Cardiac fibroblast (primary cell): Measurements from ENCODE around the gene PSMC3.

Experiments used
- DNase-seq, 2 donors: peaks; one replicate each; pipeline versions ENCODE4 v3.0.0 to v3.0.0-alpha.2; 2010; ENCODE audit warnings: low read depth in 2 of 2
- H3K4me3 ChIP-seq, 2 donors: replicated peaks in 1 of 2; 1 replicate in 1 of 2; 2 replicates in 1 of 2; pipeline ENCODE4 v1.5.1; 2011; ENCODE audit warnings: low read depth in 2 of 2, low read length in 2 of 2, mild to moderate bottlenecking in 2 of 2, moderate library complexity in 1 of 2
- CTCF ChIP-seq: IDR thresholded peaks from one replicate; pipeline ENCODE4 v1.5.1; 2011; ENCODE audit warnings: low read depth, mild to moderate bottlenecking, low read length, inconsistent platforms

Gene PSMC3

DNA sequence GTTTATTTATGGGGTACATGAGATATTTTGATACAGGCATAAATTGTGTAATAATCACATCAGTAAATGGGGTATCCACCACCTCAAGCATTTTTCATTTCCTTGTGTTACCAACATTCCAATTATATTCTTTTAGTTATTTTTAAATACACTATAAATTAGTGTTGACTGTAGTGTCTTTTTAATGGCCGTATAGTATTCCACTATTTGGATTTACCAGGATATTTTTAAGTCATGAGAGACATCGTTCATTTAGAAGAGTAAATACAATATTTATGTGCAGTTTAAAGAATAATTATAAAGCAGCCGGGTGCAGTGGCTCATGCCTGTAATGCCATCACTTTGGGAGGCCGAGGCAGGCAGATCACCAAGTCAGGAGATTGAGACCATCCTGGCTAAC lies 41.7 kb downstream of the PSMC3 start:
- H3K4me3 ChIP-seq = no peak overlapping the region
- TF ChIP-seq CTCF = no peak
- DNase-seq = no peak

DNA sequence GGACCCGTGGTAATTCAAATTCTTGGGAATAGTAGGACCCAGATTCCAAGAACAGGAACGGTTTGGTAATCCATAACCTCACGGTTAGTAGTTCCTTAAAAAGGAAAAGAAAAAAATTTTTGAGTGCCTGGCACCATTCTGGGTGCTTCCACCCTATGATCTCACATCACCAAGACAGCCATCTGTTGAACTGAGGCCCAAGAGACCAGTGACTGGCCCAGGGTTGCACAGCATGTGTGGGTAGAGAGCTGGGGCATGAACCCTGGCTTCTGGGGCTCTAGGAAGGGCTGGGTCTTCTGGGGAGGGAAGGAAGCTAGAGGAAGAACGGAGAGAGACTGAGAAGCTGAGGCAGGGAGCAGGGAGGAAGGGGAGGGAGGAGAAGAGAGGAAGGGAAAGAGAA lies 43.2 kb downstream of the PSMC3 start:
- DNase-seq = no peak
- TF ChIP-seq CTCF = no peak

DNA sequence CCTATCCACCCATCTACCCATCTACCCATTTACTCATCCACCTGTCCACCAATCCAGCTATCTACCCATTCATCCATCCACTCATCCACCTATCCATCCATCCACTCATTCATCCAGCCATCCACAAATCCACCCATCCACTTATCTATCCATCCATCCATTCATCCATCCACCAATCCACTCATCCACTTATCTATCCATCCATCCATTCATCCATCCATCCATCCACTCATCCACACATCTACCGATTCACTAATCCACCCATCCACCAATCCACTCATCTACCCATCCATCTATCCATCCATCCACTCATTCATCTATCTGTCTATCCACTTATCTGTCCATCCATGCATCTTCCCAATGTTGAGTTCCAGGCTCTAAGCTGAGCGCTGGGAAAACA lies 46.2 kb downstream of the PSMC3 start:
- no peak for TF ChIP-seq CTCF
- no peak overlapping the region for H3K4me3 ChIP-seq

More for the DNA sequence above, 43.2 kb downstream of the PSMC3 start:
- H3K4me3 ChIP-seq = no peak overlapping the region

GRCh38 chr11:47379317-47379716 lies 46.9 kb downstream of the PSMC3 start:
- TF ChIP-seq CTCF = no peak
- H3K4me3 ChIP-seq = no peak overlapping the region
- no peak for DNase-seq

More for the DNA sequence above, 46.2 kb downstream of the PSMC3 start:
- no peak for DNase-seq

GRCh38 chr11:47378836-47379170 lies 47.4 kb downstream of the PSMC3 start:
- no peak for TF ChIP-seq CTCF
- DNase-seq = no peak
- H3K4me3 ChIP-seq = no peak overlapping the region

GRCh38 chr11:47378010-47378835 lies 48.0 kb downstream of the PSMC3 start, which contains the start of gene SPI1:
TSS of gene SPI1 (minus strand) at chr11:47378547. CDS start at chr11:47378353, 194 bp downstream.
- H3K4me3 ChIP-seq = no peak within 1 kb of the TSS
- no peak for TF ChIP-seq CTCF
- no peak for DNase-seq

- H3K4me3 ChIP-seq = no peak overlapping the region
Observed at GRCh38 chr11:47377571-47378009, 48.6 kb downstream of the PSMC3 start.

More at GRCh38 chr11:47377571-47378009, 48.6 kb downstream of the PSMC3 start:
- no peak for DNase-seq
- no peak for TF ChIP-seq CTCF
